HG03558 (cell line): ENCODE measurements around the gene HSD17B1.

ENCODE experiments used
- ATAC-seq: cut with Tn5 transposase; IDR thresholded peaks from one replicate; pipeline ENCODE4 v1.9.1; 2021; ENCODE audit warnings: moderate number of reproducible peaks; ENCODE audit not compliant: unreplicated experiment; ENCODE audit errors: extremely low read depth

The HSD17B1 gene

GRCh38 chr17:42590886-42591285 lies 38.2 kb downstream of the HSD17B1 start:
- ATAC-seq, result no peak

GRCh38 chr17:42591411-42591810 lies 38.7 kb downstream of the HSD17B1 start:
- ATAC-seq, result no peak

- no peak for ATAC-seq
Observed at GRCh38 chr17:42596386-42596785, 43.7 kb downstream of the HSD17B1 start.

GRCh38 chr17:42598905-42599304 lies 46.2 kb downstream of the HSD17B1 start:
- ATAC-seq, result no peak

- no peak for ATAC-seq
Observed at GRCh38 chr17:42603318-42603717, 50.6 kb downstream of the HSD17B1 start.
